CD4-positive, alpha-beta T cell (primary cell): ENCODE results near the gene ZNF677. TPM values are rescaled to one million over a fixed set of nuclear protein-coding genes. Genes with fewer than 3 reads are reported as not detected.
A peak's percentile ranks its signal among the peaks of the same experiment; 100 is the strongest.
"Not testable (repeated sequence)": the region's sequence is repeated elsewhere in the genome, so short reads cannot be mapped to it uniquely, and the experiment has no call there.

ENCODE experiments used
- ATAC-seq: fragments of 200-7000 bp; cut with Tn5 transposase; one replicate; pipeline ENCODE4 v1.10.0; 2022; ENCODE audit warnings: mild to moderate bottlenecking; ENCODE audit not compliant: poor library complexity
- CTCF ChIA-PET: fragments of 350-600 bp; sonication (Branson Sonifier 250); formaldehyde crosslinking; loops from one replicate; lab custom pipeline; 2021; ENCODE audit warnings: antibody characterized with exemption, inconsistent platforms; lab: Charles Lee
- POLR2A ChIA-PET: fragments of 350-600 bp; sonication (Branson Sonifier 250); formaldehyde crosslinking; loops from one replicate; lab custom pipeline; 2021; ENCODE audit warnings: antibody characterized with exemption, inconsistent platforms; lab: Charles Lee
- DNase-seq, 14 experiments: peaks; one replicate each; pipeline ENCODE4 v3.0.0-alpha.2; 2013 to 2020; ENCODE audit warnings: mixed read lengths in 2 of 14
- H3K27ac ChIP-seq, 2 donors: one replicate each; pipeline versions ENCODE4 v1.5.1 to v1.7.0; 2013; ENCODE audit warnings: low read length in 2 of 2, low read depth in 1 of 2, mild to moderate bottlenecking in 1 of 2
- H3K27me3 ChIP-seq, 2 experiments: 1 replicate in 1 of 2; 2 replicates in 1 of 2; pipeline versions ENCODE4 v1.6.1 to v1.7.0; 2013; ENCODE audit warnings: low read length in 2 of 2, control low read depth in 1 of 2, mild to moderate bottlenecking in 1 of 2, moderate library complexity in 1 of 2; ENCODE audit not compliant: insufficient read depth in 2 of 2, control insufficient read depth in 1 of 2
- H3K36me3 ChIP-seq: one replicate; pipeline ENCODE4 v1.6.1; 2013; ENCODE audit warnings: low read length, control low read depth; ENCODE audit not compliant: insufficient read depth
- H3K4me1 ChIP-seq: one replicate; pipeline ENCODE4 v1.6.1; 2013; ENCODE audit warnings: low read length, control low read depth; ENCODE audit not compliant: insufficient read depth
- H3K4me3 ChIP-seq: one replicate; pipeline ENCODE4 v1.5.1; 2013; ENCODE audit warnings: mild to moderate bottlenecking, low read length, moderate library complexity
- H3K9me3 ChIP-seq, 2 experiments: 1 replicate in 1 of 2; 2 replicates in 1 of 2; pipeline versions ENCODE4 v1.6.1 to v1.7.0; 2013; ENCODE audit warnings: low read length in 2 of 2, mild to moderate bottlenecking in 2 of 2, control low read depth in 1 of 2, moderate library complexity in 1 of 2; ENCODE audit not compliant: control insufficient read depth in 1 of 2, insufficient read depth in 1 of 2
- H3K27ac Mint-ChIP-seq: one replicate; pipeline ENCODE4 v1.8.0; 2020; ENCODE audit warnings: mixed read lengths
- H3K27me3 Mint-ChIP-seq: one replicate; pipeline ENCODE4 v1.8.0; 2021; ENCODE audit warnings: mixed read lengths
- H3K36me3 Mint-ChIP-seq: one replicate; pipeline ENCODE4 v1.8.0; 2021; ENCODE audit warnings: low read depth, mixed read lengths
- H3K4me1 Mint-ChIP-seq: one replicate; pipeline ENCODE4 v1.8.0; 2021; ENCODE audit warnings: low read depth, mixed read lengths
- H3K4me3 Mint-ChIP-seq: one replicate; pipeline ENCODE4 v1.8.0; 2020; ENCODE audit warnings: mild to moderate bottlenecking, mixed read lengths
- H3K9me3 Mint-ChIP-seq: one replicate; pipeline ENCODE4 v1.8.0; 2020; ENCODE audit warnings: mixed read lengths
- intact Hi-C, 2 experiments: fragments of 100-400 bp; cut with DNase I in 1 of 2; cut with micrococcal nuclease in 1 of 2; formaldehyde crosslinking; loops; one replicate each; pipeline versions ENCODE4 v1.15.1 to v1.9.0; 2023 to 2025; cut with DNase I, micrococcal nuclease
- total RNA-seq, 174 experiments: library from RNA in 2 of 174; stranded (reverse) in 2 of 174; gene quantifications; one replicate each; pipeline ENCODE4 v1.2.3 and lab custom pipeline; 2021 to 2026
- TF ChIP-seq, protein P1 (sequence below): fragments of 200-600 bp; IDR thresholded peaks from one replicate; pipeline ENCODE4 v1.8.0; 2022; ENCODE audit warnings: antibody characterized with exemption, mild to moderate bottlenecking

The ZNF677 gene
- total RNA-seq, 2 experiments from 2014 or later, result 5.2 to 6.4 TPM

DNA sequence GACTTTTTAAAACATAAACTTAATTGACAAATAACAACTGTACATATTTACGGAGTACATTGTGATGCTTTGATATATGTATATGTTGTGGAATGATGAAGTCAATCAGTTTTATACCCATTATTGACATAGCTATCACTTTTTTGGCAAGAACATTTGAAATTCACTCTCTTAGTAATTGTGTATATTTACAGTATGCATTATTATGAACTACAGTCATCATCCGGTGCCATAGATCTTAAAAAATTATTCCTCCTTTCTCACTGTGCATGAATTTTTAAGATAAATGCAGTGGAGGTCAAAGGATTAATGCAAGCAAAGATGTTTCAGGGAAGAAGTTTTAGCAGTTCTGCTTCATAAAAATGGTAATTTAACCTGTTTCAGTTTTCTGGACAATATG, 20.8 kb upstream of the ZNF677 start:
- Histone ChIP-seq H3K9me3 (peaks cover 4 to 14% of the 10 kb centered on the region in 2 experiments), H3K27me3 (no peaks in the 10 kb centered on the region), H3K36me3 (no peaks in the 10 kb centered on the region), H3K4me3 (no peak overlapping the region), H3K4me1 (no peaks in the 10 kb centered on the region), H3K27ac (no peak overlapping the region)
- ATAC-seq (no peak), DNase-seq (no peak)
- Mint-ChIP-seq H3K4me1 (no peaks in the 10 kb centered on the region), H3K27ac (no peak overlapping the region), H3K9me3 (peaks cover 17% of the 10 kb centered on the region), H3K4me3 (no peak overlapping the region), H3K27me3 (peaks cover 11% of the 10 kb centered on the region), H3K36me3 (no peaks in the 10 kb centered on the region)
- intact Hi-C loops, result no loop called here
- TF ChIP-seq, protein P1, sequence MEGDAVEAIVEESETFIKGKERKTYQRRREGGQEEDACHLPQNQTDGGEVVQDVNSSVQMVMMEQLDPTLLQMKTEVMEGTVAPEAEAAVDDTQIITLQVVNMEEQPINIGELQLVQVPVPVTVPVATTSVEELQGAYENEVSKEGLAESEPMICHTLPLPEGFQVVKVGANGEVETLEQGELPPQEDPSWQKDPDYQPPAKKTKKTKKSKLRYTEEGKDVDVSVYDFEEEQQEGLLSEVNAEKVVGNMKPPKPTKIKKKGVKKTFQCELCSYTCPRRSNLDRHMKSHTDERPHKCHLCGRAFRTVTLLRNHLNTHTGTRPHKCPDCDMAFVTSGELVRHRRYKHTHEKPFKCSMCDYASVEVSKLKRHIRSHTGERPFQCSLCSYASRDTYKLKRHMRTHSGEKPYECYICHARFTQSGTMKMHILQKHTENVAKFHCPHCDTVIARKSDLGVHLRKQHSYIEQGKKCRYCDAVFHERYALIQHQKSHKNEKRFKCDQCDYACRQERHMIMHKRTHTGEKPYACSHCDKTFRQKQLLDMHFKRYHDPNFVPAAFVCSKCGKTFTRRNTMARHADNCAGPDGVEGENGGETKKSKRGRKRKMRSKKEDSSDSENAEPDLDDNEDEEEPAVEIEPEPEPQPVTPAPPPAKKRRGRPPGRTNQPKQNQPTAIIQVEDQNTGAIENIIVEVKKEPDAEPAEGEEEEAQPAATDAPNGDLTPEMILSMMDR, result no peak
- POLR2A ChIA-PET, result no interaction called here
- CTCF ChIA-PET, result no interaction called here

DNA sequence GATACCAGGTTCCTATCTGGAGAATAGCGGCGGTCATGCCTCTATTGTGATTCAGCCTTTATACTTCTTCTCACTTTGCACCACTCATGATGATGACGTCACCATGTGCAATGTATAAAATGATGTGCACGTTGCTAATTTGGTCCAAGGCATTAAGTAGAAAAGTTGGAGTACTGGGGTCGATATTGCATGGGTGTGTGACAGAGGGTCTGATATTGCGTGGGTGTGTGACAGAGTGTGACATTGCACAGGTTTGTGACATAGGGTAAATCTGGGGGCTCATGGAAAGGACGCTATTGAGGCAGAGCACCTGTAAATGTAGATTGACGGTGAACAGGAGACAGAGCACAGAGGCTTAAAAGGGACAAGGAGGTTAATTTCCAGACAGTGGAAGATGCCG, 17.4 kb upstream of the ZNF677 start:
- Histone ChIP-seq H3K27ac (no peak overlapping the region), H3K4me1 (no peaks in the 10 kb centered on the region), H3K27me3 (no peaks in the 10 kb centered on the region), H3K36me3 (no peaks in the 10 kb centered on the region), H3K4me3 (no peak overlapping the region), H3K9me3 (peaks cover 4 to 18% of the 10 kb centered on the region in 2 experiments)
- no peaks in the 10 kb centered on the region for H3K4me1 Mint-ChIP-seq
- peaks cover 15% of the 10 kb centered on the region for H3K27me3 Mint-ChIP-seq
- peaks cover 25% of the 10 kb centered on the region for H3K9me3 Mint-ChIP-seq
- ChIA-PET CTCF (no interaction called here), POLR2A (no interaction called here)
- DNase-seq (no peak), ATAC-seq (no peak)
- intact Hi-C loops, result no loop called here
- H3K36me3 Mint-ChIP-seq, result peaks cover 6% of the 10 kb centered on the region
- H3K4me3 Mint-ChIP-seq, result no peak overlapping the region
- H3K27ac Mint-ChIP-seq, result no peak overlapping the region
- TF ChIP-seq, protein P1, result no peak

DNA sequence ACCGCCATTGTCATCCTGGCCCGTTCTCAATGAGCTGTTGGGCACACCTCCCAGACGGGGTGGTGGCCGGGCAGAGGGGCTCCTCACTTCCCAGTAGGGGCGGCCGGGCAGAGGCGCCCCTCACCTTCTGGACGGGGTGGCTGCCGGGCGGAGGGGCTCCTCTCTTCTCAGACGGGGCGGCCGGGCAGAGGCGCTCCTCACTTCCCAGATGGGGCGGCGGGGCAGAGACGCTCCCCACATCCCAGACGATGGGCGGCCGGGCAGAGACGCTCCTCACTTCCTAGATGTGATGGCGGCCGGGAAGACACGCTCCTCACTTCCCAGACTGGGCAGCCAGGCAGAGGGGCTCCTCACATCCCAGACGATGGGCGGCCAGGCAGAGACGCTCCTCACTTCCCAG, 15.2 kb upstream of the ZNF677 start:
- H3K4me3 Mint-ChIP-seq, ATAC-seq, H3K27ac Mint-ChIP-seq, H3K27ac ChIP-seq, H3K4me1 Mint-ChIP-seq, CTCF ChIA-PET, POLR2A ChIA-PET, H3K4me1 ChIP-seq, H3K36me3 Mint-ChIP-seq, H3K36me3 ChIP-seq, DNase-seq, H3K27me3 ChIP-seq, H3K4me3 ChIP-seq, intact Hi-C loops: not testable (repeated sequence)
- Mint-ChIP-seq H3K9me3 (peaks cover 24% of the 10 kb centered on the region), H3K27me3 (peaks cover 27% of the 10 kb centered on the region)
- H3K9me3 ChIP-seq, result peaks cover 4 to 24% of the 10 kb centered on the region in 2 experiments

DNA sequence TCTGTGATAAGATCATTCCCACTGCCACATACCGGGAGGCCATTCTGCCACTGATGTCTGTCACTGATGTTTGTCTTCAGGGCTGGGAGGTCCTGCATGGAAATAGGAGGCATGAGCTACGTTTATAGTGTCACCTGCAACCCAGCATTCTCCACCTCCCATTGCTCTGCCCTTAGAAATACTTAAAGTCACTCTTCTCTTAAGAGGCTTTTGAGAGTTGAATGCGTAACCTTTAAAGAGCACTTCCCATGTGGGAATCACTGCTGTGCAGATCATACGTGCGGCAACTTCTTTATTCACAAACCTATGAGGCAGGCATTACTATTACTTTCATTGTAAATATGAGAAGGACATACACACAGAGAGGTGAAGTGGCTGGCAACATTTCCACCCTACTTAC, 12.9 kb upstream of the ZNF677 start, which contains the start of gene VN1R4:
VN1R4 (minus strand) TSS at position 101 of the 400 bp plus-strand sequence; CDS start at position 43, 58 bp downstream.
- H3K4me3 Mint-ChIP-seq, H3K4me3 ChIP-seq, H3K27ac Mint-ChIP-seq, POLR2A ChIA-PET, H3K4me1 Mint-ChIP-seq, ATAC-seq, intact Hi-C loops, DNase-seq, H3K27ac ChIP-seq, H3K36me3 Mint-ChIP-seq, H3K27me3 ChIP-seq, CTCF ChIA-PET, H3K4me1 ChIP-seq, H3K36me3 ChIP-seq: not testable (repeated sequence)
- peaks cover 22% of the 10 kb centered on the region for H3K9me3 Mint-ChIP-seq
- H3K27me3 Mint-ChIP-seq, result peaks cover 35% of the 10 kb centered on the region
- peaks cover 4 to 20% of the 10 kb centered on the region in 2 experiments for H3K9me3 ChIP-seq

DNA sequence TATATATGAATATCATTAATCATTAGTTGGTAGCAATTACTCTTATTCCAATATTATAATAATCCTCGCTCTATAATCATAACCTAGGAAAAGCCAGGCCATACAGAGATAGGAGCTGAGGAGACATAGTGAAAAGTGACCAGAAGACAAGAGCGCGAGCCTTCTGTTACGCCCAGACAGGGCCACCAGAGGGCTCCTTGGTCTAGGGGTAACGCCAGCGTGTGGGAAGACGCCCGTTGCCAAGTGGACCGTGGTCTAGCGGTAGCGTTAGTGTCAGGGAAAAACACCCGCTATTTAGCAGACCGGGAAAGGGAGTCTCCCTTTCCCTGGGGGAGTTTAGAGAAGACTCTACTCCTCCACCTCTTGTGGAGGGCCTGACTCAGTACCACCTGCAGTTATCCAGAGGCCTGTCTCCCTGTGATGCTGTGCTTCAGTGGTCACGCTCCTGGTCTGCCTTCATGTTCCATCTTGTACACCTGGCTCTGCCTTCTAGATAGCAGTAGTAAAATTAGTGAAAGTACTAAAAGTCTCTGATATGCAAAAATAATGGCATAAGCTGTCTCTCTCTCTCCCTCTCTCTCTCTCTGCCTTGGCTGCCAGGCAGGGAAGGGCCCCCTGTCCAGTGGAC, 3.2 kb upstream of the ZNF677 start, which contains the start of gene VN1R2:
VN1R2 (plus strand) TSS at position 578 of the 628 bp plus-strand sequence. CDS start 84 bp downstream, outside the sequence.
- peaks cover 45% of the 10 kb centered on the region for H3K36me3 Mint-ChIP-seq

More for the DNA sequence above, 3.2 kb upstream of the ZNF677 start, which contains the start of gene VN1R2:
- H3K27ac Mint-ChIP-seq, H3K4me1 Mint-ChIP-seq, ATAC-seq, DNase-seq, POLR2A ChIA-PET, H3K27ac ChIP-seq, H3K27me3 Mint-ChIP-seq, H3K27me3 ChIP-seq, H3K4me3 ChIP-seq, CTCF ChIA-PET, H3K36me3 ChIP-seq: not testable (repeated sequence)
- peaks cover 24% of the 10 kb centered on the region for H3K9me3 Mint-ChIP-seq
- peak within 1 kb of the TSS; percentile 59 for H3K4me3 Mint-ChIP-seq
- intact Hi-C loops, result loop anchor here in 1 of 2 experiments (10.0 kb wide), 1 partner anchor 107 kb away; the partner anchor contains the start of gene ZNF525
- Histone ChIP-seq H3K9me3 (peaks cover 48 to 56% of the 10 kb centered on the region in 2 experiments), H3K4me1 (peaks cover 12% of the 10 kb centered on the region)
